Smooth muscle cell (in vitro differentiated cells): ENCODE measurements around the gene ANKS1A. TPM values are rescaled to one million over a fixed set of nuclear protein-coding genes. Genes with fewer than 3 reads are reported as not detected.

Source experiments
- DNase-seq: peaks from one replicate; lab custom pipeline; 2025; ENCODE audit not compliant: unreplicated experiment; lab: John Stamatoyannopoulos, UW
- H2AFZ ChIP-seq: fragments of 200-600 bp; sonication (generic); 2 replicates; pipeline ENCODE4 v1.6.0; 2016; ENCODE audit warnings: antibody characterized with exemption, low read depth, mild to moderate bottlenecking
- H3F3A ChIP-seq: fragments of 200-600 bp; sonication (generic); 2 replicates; pipeline ENCODE4 v1.6.0; 2017; ENCODE audit warnings: antibody characterized with exemption, low read depth
- H3K27ac ChIP-seq: fragments of 200-600 bp; sonication (generic); 2 replicates; pipeline ENCODE4 v1.5.1; 2016; ENCODE audit warnings: low read depth, mild to moderate bottlenecking
- H3K27me3 ChIP-seq: fragments of 200-600 bp; sonication (generic); 2 replicates; pipeline ENCODE4 v1.6.1; 2016; ENCODE audit warnings: low read depth, mild to moderate bottlenecking
- H3K36me3 ChIP-seq: fragments of 200-600 bp; sonication (generic); 2 replicates; pipeline ENCODE4 v1.5.1; 2016; ENCODE audit warnings: low read depth
- H3K4me1 ChIP-seq: fragments of 200-600 bp; sonication (generic); 2 replicates; pipeline ENCODE4 v1.5.1; 2016; ENCODE audit warnings: low read depth
- H3K4me2 ChIP-seq: fragments of 200-600 bp; sonication (generic); 2 replicates; pipeline ENCODE4 v1.6.0; 2016; ENCODE audit warnings: mild to moderate bottlenecking
- H3K4me3 ChIP-seq: fragments of 200-600 bp; sonication (generic); 2 replicates; pipeline ENCODE4 v1.5.1; 2016; ENCODE audit warnings: mild to moderate bottlenecking
- H3K79me2 ChIP-seq: fragments of 200-600 bp; sonication (generic); 2 replicates; pipeline ENCODE4 v1.6.0; 2016; ENCODE audit warnings: low read depth, mild to moderate bottlenecking
- H3K9ac ChIP-seq: fragments of 200-600 bp; sonication (generic); 2 replicates; pipeline ENCODE4 v1.6.0; 2016; ENCODE audit warnings: low read depth
- H3K9me3 ChIP-seq: fragments of 200-600 bp; sonication (generic); replicated peaks from 2 replicates; pipeline ENCODE4 v1.5.1; 2016; ENCODE audit warnings: low read depth
- H4K20me1 ChIP-seq: fragments of 200-600 bp; sonication (generic); 2 replicates; pipeline ENCODE4 v1.6.0; 2016; ENCODE audit warnings: low read depth
- CTCF ChIP-seq: fragments of 200-600 bp; sonication (generic); IDR thresholded peaks from 2 replicates; pipeline ENCODE4 v1.5.1; 2017; ENCODE audit warnings: borderline replicate concordance, mild to moderate bottlenecking, antibody characterized with exemption; ENCODE audit not compliant: insufficient read depth, poor library complexity, severe bottlenecking
- WGBS: methylation state at CpG from one replicate; pipeline ENCODE4 v1.1.7; 2016; ENCODE audit warnings: low lambda C conversion rate; 5-methylcytosine and 5-hydroxymethylcytosine counted together
- polyA plus RNA-seq: library from polyadenylated mRNA; unstranded; fragments of >200 nt; fragmentation: Nextera tagmentation; extraction: Ambion mirVana; gene quantifications from 2 replicates; pipeline ENCODE4 v1.2.1, GENCODE V29; 2016
- total RNA-seq: library from RNA; depleted of rRNA; stranded (reverse); fragments of >200 nt; gene quantifications from 2 replicates; pipeline ENCODE4 v1.2.3, GENCODE V29; 2014

Gene ANKS1A
- total and polyA plus RNA-seq, 2 experiments from 2014 or later: 28.9 to 39.2 TPM

GRCh38 chr6:35065870-35066269 is 176.8 kb downstream of the ANKS1A start:
- Histone ChIP-seq H3K79me2 (peaks cover 6% of the 10 kb centered on the region), H3K9ac (no peak overlapping the region), H3F3A (no peaks in the 10 kb centered on the region), H3K27me3 (no peaks in the 10 kb centered on the region), H3K9me3 (no peaks in the 10 kb centered on the region), H3K27ac (no peak overlapping the region), H3K4me3 (no peak overlapping the region), H3K4me2 (no peak overlapping the region), H4K20me1 (peaks cover 3% of the 10 kb centered on the region), H2AFZ (no peak overlapping the region), H3K36me3 (no peaks in the 10 kb centered on the region), H3K4me1 (no peaks in the 10 kb centered on the region)
- WGBS: 88% methylated on average over 13 of the region's 13 CpGs
- TF ChIP-seq CTCF: no peak
- DNase-seq: no peak

DNA sequence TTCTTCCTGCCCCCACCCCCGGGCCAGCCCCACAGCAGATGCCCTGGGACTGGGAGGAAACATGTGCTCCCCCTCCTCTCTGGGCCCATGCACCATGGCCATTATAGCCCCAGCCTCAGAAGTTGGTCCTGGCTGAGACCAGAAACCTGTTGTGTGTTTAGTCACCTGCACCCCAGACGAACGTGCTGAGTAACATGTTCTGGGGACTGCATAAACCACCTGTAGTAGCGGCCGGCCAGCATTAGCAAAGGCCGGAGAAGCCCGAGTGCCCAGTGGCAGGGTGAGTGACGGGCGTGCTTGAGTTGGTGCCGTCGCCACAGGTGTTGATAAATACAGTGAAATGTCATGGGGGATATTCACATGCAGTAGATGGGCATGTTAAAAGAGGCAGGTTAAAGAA is 178.2 kb downstream of the ANKS1A start:
- Histone ChIP-seq H3F3A (no peaks in the 10 kb centered on the region), H4K20me1 (peaks cover 13% of the 10 kb centered on the region), H3K27ac (no peak overlapping the region), H3K9ac (no peak overlapping the region), H2AFZ (no peak overlapping the region), H3K27me3 (no peaks in the 10 kb centered on the region), H3K4me2 (no peak overlapping the region), H3K79me2 (peaks cover 5% of the 10 kb centered on the region), H3K4me3 (no peak overlapping the region), H3K9me3 (no peaks in the 10 kb centered on the region), H3K36me3 (no peaks in the 10 kb centered on the region), H3K4me1 (no peaks in the 10 kb centered on the region)
- DNase-seq: no peak
- WGBS: 91% methylated on average over 11 of the region's 11 CpGs
- TF ChIP-seq CTCF: no peak

- H2AFZ ChIP-seq: no peak overlapping the region
- no peaks in the 10 kb centered on the region for H3K9me3 ChIP-seq
- no peak for DNase-seq
- H3K27me3 ChIP-seq: no peaks in the 10 kb centered on the region
- no peaks in the 10 kb centered on the region for H3K4me1 ChIP-seq
- no peak overlapping the region for H3K9ac ChIP-seq
- no peak overlapping the region for H3K27ac ChIP-seq
- TF ChIP-seq CTCF: no peak
- no peak overlapping the region for H3K4me3 ChIP-seq
- peaks cover 16% of the 10 kb centered on the region for H4K20me1 ChIP-seq
- H3K36me3 ChIP-seq: no peaks in the 10 kb centered on the region
- 64% methylated on average over 9 of the region's 9 CpGs for WGBS
- no peak overlapping the region for H3K4me2 ChIP-seq
- H3F3A ChIP-seq: no peaks in the 10 kb centered on the region
- H3K79me2 ChIP-seq: peaks cover 5% of the 10 kb centered on the region
Measured at GRCh38 chr6:35068206-35068605, 179.2 kb downstream of the ANKS1A start.

DNA sequence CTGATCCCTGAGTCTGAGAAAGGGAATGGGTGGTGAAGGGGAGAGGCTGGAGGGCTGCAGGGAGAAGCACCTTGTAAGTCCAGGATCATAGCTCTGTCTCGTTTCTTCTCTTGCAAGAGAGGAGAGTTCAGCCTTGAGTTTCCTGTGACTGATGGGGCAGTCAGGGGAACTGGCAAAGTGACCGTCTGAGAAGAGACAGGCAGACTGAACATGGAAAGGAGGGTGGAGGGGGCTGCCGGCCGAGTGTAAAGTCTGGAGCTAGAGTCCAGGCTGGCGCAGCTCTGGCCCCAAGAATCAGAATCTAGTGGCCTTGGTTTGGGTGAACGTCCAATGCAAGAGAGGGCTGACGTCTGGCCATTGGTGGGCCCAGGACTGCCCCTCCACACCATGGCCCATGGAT is 179.6 kb downstream of the ANKS1A start:
- Histone ChIP-seq H3K9ac (no peak overlapping the region), H4K20me1 (peaks cover 17% of the 10 kb centered on the region), H2AFZ (no peak overlapping the region), H3K4me3 (no peak overlapping the region), H3K27ac (no peak overlapping the region), H3F3A (no peaks in the 10 kb centered on the region), H3K4me2 (no peak overlapping the region), H3K79me2 (peaks cover 5% of the 10 kb centered on the region), H3K27me3 (no peaks in the 10 kb centered on the region), H3K9me3 (no peaks in the 10 kb centered on the region), H3K4me1 (no peaks in the 10 kb centered on the region), H3K36me3 (no peaks in the 10 kb centered on the region)
- 55% methylated on average over 7 of the region's 7 CpGs for WGBS
- DNase-seq: no peak
- TF ChIP-seq CTCF: no peak
